HEK293 (cell line): ENCODE data around the gene GUK1.
A peak's percentile ranks its signal among the peaks of the same experiment; 100 is the strongest.

Experiments used
- GLI2 ChIP-seq: fragments of 450-650 bp; formaldehyde crosslinking; IDR thresholded peaks from 2 replicates; pipeline ENCODE4; 2017; ENCODE audit warnings: missing biosample characterization, missing genetic modification characterization, low read depth, borderline replicate concordance
- SP2 ChIP-seq: fragments of 450-650 bp; formaldehyde crosslinking; IDR thresholded peaks from 2 replicates; pipeline ENCODE4 v1.5.1; 2016; ENCODE audit warnings: missing biosample characterization, missing genetic modification characterization
- ZBTB1 ChIP-seq: fragments of 450-650 bp; formaldehyde crosslinking; IDR thresholded peaks from 2 replicates; pipeline ENCODE4 v1.5.1; 2016; ENCODE audit warnings: missing biosample characterization, missing genetic modification characterization
- ZEB2 ChIP-seq: fragments of 450-650 bp; formaldehyde crosslinking; IDR thresholded peaks from 2 replicates; pipeline ENCODE4 v1.5.1; 2016; ENCODE audit warnings: missing biosample characterization, missing genetic modification characterization
- ZFHX2 ChIP-seq: fragments of 450-650 bp; formaldehyde crosslinking; conservative IDR thresholded peaks from 2 replicates; pipeline ENCODE4 v1.5.1; 2016; ENCODE audit warnings: missing biosample characterization, missing genetic modification characterization
- ZNF112 ChIP-seq: fragments of 450-650 bp; formaldehyde crosslinking; IDR thresholded peaks from 2 replicates; pipeline ENCODE4 v1.5.0; 2017; ENCODE audit warnings: missing biosample characterization, missing genetic modification characterization
- ZNF19 ChIP-seq: fragments of 450-650 bp; formaldehyde crosslinking; IDR thresholded peaks from 2 replicates; pipeline ENCODE4; 2016; ENCODE audit warnings: missing biosample characterization, missing genetic modification characterization, low read depth
- ZNF2 ChIP-seq: fragments of 450-650 bp; formaldehyde crosslinking; IDR thresholded peaks from 2 replicates; pipeline ENCODE4 v1.5.1; 2016; ENCODE audit warnings: missing biosample characterization, missing genetic modification characterization
- ZNF23 ChIP-seq: fragments of 450-650 bp; formaldehyde crosslinking; IDR thresholded peaks from 2 replicates; pipeline ENCODE4 v1.5.1; 2016; ENCODE audit warnings: missing biosample characterization, missing genetic modification characterization, borderline replicate concordance
- ZNF24 ChIP-seq: fragments of 450-650 bp; formaldehyde crosslinking; IDR thresholded peaks from 2 replicates; pipeline ENCODE4 v1.5.1; 2016; ENCODE audit warnings: missing biosample characterization, missing genetic modification characterization
- ZNF292 ChIP-seq: fragments of 450-650 bp; formaldehyde crosslinking; IDR thresholded peaks from 2 replicates; pipeline ENCODE4 v1.5.1; 2016; ENCODE audit warnings: low read depth, missing biosample characterization, missing genetic modification characterization, borderline replicate concordance
- ZNF341 ChIP-seq: fragments of 450-650 bp; formaldehyde crosslinking; IDR thresholded peaks from 2 replicates; pipeline ENCODE4; 2016; ENCODE audit warnings: low read depth, missing biosample characterization, missing genetic modification characterization
- ZNF366 ChIP-seq: fragments of 450-650 bp; formaldehyde crosslinking; conservative IDR thresholded peaks from 2 replicates; pipeline ENCODE4 v1.5.1; 2016; ENCODE audit warnings: missing biosample characterization, missing genetic modification characterization
- ZNF426 ChIP-seq: fragments of 450-650 bp; formaldehyde crosslinking; IDR thresholded peaks from 2 replicates; pipeline ENCODE4 v1.5.1; 2017; ENCODE audit warnings: missing biosample characterization, missing genetic modification characterization, mild to moderate bottlenecking, inconsistent platforms, moderate library complexity
- ZNF544 ChIP-seq: fragments of 450-650 bp; formaldehyde crosslinking; IDR thresholded peaks from 2 replicates; pipeline ENCODE4 v1.5.0; 2017; ENCODE audit warnings: missing biosample characterization, missing genetic modification characterization
- ZNF747 ChIP-seq: fragments of 450-650 bp; formaldehyde crosslinking; IDR thresholded peaks from 2 replicates; pipeline ENCODE4 v1.5.1; 2016; ENCODE audit warnings: missing biosample characterization, missing genetic modification characterization
- ZNF776 ChIP-seq: fragments of 450-650 bp; formaldehyde crosslinking; IDR thresholded peaks from 2 replicates; pipeline ENCODE4 v1.5.0; 2017; ENCODE audit warnings: missing biosample characterization, missing genetic modification characterization, borderline replicate concordance
- ZNF792 ChIP-seq: fragments of 450-650 bp; formaldehyde crosslinking; IDR thresholded peaks from 2 replicates; pipeline ENCODE4 v1.5.1; 2016; ENCODE audit warnings: missing biosample characterization, missing genetic modification characterization
- TF ChIP-seq, protein P1 (sequence below): fragments of 450-650 bp; formaldehyde crosslinking; IDR thresholded peaks from 2 replicates; pipeline ENCODE4 v1.5.1; 2016; ENCODE audit warnings: missing biosample characterization, missing genetic modification characterization, borderline replicate concordance
- TF ChIP-seq, protein P2 (sequence below): fragments of 450-650 bp; formaldehyde crosslinking; IDR thresholded peaks from 2 replicates; pipeline ENCODE4 v1.5.1; 2016; ENCODE audit warnings: missing biosample characterization, missing genetic modification characterization
- TF ChIP-seq, protein P3 (sequence below): fragments of 450-650 bp; formaldehyde crosslinking; IDR thresholded peaks from 2 replicates; pipeline ENCODE4 v1.5.1; 2016; ENCODE audit warnings: missing biosample characterization, missing genetic modification characterization
- TF ChIP-seq, protein P4 (sequence below): fragments of 450-650 bp; formaldehyde crosslinking; IDR thresholded peaks from 2 replicates; pipeline ENCODE4 v1.5.1; 2016; ENCODE audit warnings: missing biosample characterization, missing genetic modification characterization
- TF ChIP-seq, protein P5 (sequence below): fragments of 450-650 bp; formaldehyde crosslinking; IDR thresholded peaks from 2 replicates; pipeline ENCODE4 v1.5.1; 2016; ENCODE audit warnings: missing biosample characterization, missing genetic modification characterization

GUK1 gene

DNA sequence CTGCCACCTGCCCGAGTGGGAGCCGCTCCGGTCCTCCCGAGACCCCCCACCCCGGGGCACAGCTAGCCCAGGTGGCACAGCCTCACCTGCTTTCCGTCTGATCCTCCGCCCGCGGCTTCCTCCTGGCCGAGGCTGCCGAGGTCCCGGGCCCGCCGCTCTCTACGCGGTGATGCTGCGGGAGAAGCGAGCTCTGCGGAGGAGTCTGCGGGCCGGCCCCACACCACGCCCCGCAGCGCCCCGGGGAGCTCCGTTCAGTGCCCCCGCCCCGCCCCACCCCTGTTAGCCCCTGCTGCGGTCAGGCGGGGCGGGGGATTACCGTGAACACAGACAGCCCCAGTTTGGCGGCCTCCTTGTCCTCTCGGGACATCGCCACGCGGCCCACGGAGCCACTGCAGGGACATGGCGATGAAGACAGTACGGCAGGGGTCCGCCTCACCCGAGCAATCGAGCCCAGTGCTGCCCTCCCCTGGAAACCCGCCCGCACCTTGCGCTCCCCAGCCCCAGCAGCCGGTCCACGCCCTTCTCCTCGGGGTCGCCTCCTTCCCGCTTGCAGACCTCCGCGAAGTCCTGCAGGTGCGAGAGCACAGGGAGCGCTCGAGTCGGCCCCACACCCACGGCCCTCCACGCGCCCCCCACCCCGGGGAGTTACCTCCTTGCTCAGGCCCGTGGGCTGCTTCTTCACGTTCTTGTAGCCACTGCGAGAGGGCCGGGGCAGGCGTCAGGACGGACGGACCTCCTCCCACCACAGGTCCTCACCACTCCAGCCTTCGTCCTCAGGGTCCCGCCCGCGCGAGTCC, 37.9 kb upstream of the GUK1 start (continued):
- TF ChIP-seq, protein P1, sequence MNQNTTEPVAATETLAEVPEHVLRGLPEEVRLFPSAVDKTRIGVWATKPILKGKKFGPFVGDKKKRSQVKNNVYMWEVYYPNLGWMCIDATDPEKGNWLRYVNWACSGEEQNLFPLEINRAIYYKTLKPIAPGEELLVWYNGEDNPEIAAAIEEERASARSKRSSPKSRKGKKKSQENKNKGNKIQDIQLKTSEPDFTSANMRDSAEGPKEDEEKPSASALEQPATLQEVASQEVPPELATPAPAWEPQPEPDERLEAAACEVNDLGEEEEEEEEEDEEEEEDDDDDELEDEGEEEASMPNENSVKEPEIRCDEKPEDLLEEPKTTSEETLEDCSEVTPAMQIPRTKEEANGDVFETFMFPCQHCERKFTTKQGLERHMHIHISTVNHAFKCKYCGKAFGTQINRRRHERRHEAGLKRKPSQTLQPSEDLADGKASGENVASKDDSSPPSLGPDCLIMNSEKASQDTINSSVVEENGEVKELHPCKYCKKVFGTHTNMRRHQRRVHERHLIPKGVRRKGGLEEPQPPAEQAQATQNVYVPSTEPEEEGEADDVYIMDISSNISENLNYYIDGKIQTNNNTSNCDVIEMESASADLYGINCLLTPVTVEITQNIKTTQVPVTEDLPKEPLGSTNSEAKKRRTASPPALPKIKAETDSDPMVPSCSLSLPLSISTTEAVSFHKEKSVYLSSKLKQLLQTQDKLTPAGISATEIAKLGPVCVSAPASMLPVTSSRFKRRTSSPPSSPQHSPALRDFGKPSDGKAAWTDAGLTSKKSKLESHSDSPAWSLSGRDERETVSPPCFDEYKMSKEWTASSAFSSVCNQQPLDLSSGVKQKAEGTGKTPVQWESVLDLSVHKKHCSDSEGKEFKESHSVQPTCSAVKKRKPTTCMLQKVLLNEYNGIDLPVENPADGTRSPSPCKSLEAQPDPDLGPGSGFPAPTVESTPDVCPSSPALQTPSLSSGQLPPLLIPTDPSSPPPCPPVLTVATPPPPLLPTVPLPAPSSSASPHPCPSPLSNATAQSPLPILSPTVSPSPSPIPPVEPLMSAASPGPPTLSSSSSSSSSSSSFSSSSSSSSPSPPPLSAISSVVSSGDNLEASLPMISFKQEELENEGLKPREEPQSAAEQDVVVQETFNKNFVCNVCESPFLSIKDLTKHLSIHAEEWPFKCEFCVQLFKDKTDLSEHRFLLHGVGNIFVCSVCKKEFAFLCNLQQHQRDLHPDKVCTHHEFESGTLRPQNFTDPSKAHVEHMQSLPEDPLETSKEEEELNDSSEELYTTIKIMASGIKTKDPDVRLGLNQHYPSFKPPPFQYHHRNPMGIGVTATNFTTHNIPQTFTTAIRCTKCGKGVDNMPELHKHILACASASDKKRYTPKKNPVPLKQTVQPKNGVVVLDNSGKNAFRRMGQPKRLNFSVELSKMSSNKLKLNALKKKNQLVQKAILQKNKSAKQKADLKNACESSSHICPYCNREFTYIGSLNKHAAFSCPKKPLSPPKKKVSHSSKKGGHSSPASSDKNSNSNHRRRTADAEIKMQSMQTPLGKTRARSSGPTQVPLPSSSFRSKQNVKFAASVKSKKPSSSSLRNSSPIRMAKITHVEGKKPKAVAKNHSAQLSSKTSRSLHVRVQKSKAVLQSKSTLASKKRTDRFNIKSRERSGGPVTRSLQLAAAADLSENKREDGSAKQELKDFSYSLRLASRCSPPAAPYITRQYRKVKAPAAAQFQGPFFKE (tag by site-specific recombination), result no peak
- TF ChIP-seq ZFHX2 (tag by site-specific recombination), result peak; percentile 56
- TF ChIP-seq ZNF776 (tag by site-specific recombination), result no peak
- TF ChIP-seq ZNF747 (tag by site-specific recombination), result no peak
- TF ChIP-seq, protein P2, sequence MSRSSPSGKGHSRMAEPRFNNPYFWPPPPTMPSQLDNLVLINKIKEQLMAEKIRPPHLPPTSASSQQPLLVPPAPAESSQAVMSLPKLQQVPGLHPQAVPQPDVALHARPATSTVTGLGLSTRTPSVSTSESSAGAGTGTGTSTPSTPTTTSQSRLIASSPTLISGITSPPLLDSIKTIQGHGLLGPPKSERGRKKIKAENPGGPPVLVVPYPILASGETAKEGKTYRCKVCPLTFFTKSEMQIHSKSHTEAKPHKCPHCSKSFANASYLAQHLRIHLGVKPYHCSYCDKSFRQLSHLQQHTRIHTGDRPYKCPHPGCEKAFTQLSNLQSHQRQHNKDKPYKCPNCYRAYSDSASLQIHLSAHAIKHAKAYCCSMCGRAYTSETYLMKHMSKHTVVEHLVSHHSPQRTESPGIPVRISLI, result no peak
- TF ChIP-seq ZBTB1 (tag by site-specific recombination), result 0 out of 2 replicates have a peak, but pooled peaks have one; percentile 12
- no peak for TF ChIP-seq ZNF426 (tag by site-specific recombination)
- TF ChIP-seq ZNF366 (tag by site-specific recombination), result no peak
- TF ChIP-seq ZNF792 (tag by site-specific recombination), result no peak; the same call in 1 of the 2 replicates
- no peak for TF ChIP-seq GLI2 (tag by site-specific recombination)
- TF ChIP-seq ZNF24 (tag by site-specific recombination), result no peak
- peak; percentile 75; the same call in 1 of the 2 replicates for TF ChIP-seq ZEB2
- TF ChIP-seq ZNF2 (tag by site-specific recombination), result no peak
- TF ChIP-seq ZNF19 (tag by site-specific recombination), result no peak
- TF ChIP-seq, protein P3, sequence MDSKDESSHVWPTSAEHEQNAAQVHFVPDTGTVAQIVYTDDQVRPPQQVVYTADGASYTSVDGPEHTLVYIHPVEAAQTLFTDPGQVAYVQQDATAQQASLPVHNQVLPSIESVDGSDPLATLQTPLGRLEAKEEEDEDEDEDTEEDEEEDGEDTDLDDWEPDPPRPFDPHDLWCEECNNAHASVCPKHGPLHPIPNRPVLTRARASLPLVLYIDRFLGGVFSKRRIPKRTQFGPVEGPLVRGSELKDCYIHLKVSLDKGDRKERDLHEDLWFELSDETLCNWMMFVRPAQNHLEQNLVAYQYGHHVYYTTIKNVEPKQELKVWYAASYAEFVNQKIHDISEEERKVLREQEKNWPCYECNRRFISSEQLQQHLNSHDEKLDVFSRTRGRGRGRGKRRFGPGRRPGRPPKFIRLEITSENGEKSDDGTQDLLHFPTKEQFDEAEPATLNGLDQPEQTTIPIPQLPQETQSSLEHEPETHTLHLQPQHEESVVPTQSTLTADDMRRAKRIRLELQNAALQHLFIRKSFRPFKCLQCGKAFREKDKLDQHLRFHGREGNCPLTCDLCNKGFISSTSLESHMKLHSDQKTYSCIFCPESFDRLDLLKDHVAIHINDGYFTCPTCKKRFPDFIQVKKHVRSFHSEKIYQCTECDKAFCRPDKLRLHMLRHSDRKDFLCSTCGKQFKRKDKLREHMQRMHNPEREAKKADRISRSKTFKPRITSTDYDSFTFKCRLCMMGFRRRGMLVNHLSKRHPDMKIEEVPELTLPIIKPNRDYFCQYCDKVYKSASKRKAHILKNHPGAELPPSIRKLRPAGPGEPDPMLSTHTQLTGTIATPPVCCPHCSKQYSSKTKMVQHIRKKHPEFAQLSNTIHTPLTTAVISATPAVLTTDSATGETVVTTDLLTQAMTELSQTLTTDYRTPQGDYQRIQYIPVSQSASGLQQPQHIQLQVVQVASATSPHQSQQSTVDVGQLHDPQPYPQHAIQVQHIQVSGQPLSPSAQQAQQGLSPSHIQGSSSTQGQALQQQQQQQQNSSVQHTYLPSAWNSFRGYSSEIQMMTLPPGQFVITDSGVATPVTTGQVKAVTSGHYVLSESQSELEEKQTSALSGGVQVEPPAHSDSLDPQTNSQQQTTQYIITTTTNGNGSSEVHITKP (tag by site-specific recombination), result no peak
- TF ChIP-seq ZNF292 (tag by site-specific recombination), result no peak
- TF ChIP-seq SP2 (tag by site-specific recombination), result peak; percentile 70
- TF ChIP-seq ZNF23 (tag by site-specific recombination), result no peak
- no peak; the same call in 1 of the 2 replicates for TF ChIP-seq ZNF341 (tag by site-specific recombination)
- no peak for TF ChIP-seq ZNF544 (tag by site-specific recombination)
- TF ChIP-seq, protein P4, sequence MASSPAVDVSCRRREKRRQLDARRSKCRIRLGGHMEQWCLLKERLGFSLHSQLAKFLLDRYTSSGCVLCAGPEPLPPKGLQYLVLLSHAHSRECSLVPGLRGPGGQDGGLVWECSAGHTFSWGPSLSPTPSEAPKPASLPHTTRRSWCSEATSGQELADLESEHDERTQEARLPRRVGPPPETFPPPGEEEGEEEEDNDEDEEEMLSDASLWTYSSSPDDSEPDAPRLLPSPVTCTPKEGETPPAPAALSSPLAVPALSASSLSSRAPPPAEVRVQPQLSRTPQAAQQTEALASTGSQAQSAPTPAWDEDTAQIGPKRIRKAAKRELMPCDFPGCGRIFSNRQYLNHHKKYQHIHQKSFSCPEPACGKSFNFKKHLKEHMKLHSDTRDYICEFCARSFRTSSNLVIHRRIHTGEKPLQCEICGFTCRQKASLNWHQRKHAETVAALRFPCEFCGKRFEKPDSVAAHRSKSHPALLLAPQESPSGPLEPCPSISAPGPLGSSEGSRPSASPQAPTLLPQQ (tag by site-specific recombination), result peak; percentile 89
- TF ChIP-seq, protein P5, sequence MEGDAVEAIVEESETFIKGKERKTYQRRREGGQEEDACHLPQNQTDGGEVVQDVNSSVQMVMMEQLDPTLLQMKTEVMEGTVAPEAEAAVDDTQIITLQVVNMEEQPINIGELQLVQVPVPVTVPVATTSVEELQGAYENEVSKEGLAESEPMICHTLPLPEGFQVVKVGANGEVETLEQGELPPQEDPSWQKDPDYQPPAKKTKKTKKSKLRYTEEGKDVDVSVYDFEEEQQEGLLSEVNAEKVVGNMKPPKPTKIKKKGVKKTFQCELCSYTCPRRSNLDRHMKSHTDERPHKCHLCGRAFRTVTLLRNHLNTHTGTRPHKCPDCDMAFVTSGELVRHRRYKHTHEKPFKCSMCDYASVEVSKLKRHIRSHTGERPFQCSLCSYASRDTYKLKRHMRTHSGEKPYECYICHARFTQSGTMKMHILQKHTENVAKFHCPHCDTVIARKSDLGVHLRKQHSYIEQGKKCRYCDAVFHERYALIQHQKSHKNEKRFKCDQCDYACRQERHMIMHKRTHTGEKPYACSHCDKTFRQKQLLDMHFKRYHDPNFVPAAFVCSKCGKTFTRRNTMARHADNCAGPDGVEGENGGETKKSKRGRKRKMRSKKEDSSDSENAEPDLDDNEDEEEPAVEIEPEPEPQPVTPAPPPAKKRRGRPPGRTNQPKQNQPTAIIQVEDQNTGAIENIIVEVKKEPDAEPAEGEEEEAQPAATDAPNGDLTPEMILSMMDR (tag by site-specific recombination), result peak; percentile 99
- no peak for TF ChIP-seq ZNF112
